ENCODE data around the gene ZNF423. TPM values are rescaled to one million over a fixed set of nuclear protein-coding genes. Genes with fewer than 3 reads are reported as not detected.

The ZNF423 gene
- total RNA-seq, 1 donor from 2014 or later: 0.69 TPM

- no peak overlapping the region for H3K4me3 ChIP-seq (ENCODE audit: low read depth, low read length)
- no peak for TF ChIP-seq CTCF (conservative IDR thresholded peaks at IDR 0.05; ENCODE audit: low read depth, low read length)
- no peak for DNase-seq (ENCODE audit: low read depth)
These were observed 118.4 kb downstream of the ZNF423 start for GRCh38 chr16:49737541-49737940.

GRCh38 chr16:49734331-49734730 lies 121.6 kb downstream of the ZNF423 start:
- H3K4me3 ChIP-seq (ENCODE audit: low read depth, low read length): no peak overlapping the region
- no peak for TF ChIP-seq CTCF (conservative IDR thresholded peaks at IDR 0.05; ENCODE audit: low read depth, low read length)
- DNase-seq (ENCODE audit: low read depth): no peak

DNA sequence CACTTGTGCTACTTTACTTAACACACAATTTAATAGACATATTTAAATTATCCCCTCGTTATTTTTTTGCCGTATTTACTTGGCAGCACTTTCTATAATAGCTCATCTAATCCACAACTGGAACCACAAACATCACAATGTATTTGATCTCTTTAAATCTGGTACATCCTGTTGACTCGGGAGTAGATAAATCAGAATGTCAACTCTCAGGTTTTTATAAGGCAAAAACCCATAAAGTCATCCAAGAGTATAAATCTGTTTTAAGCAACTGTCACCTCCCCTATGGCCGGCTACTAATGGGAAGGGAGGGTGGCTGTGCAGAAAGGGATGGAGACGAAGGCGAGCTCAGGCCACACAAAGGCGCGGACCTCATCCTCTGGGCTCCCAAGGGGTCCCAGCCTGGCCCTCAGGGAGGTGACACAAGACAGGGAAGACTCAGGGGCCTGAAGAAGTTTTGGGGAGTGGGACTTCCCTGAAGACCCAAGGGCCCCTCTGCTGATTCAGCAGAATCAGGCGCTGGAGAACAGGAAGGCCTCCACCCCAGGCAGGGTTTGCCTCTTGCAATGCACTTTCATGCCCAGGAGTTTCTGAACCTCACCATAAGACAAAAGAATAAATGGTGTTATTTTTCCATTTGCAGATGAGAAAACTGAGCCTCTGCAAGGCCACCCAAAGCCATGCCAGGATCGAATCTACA lies 122.5 kb downstream of the ZNF423 start:
- TF ChIP-seq CTCF (conservative IDR thresholded peaks at IDR 0.05; ENCODE audit: low read depth, low read length): no peak
- no peak overlapping the region for H3K4me3 ChIP-seq (ENCODE audit: low read depth, low read length)
- DNase-seq (ENCODE audit: low read depth): no peak

- TF ChIP-seq CTCF (conservative IDR thresholded peaks at IDR 0.05; ENCODE audit: low read depth, low read length): no peak
- no peak overlapping the region for H3K4me3 ChIP-seq (ENCODE audit: low read depth, low read length)
- no peak for DNase-seq (ENCODE audit: low read depth)
These were observed 124.0 kb downstream of the ZNF423 start for GRCh38 chr16:49731911-49732310.

DNA sequence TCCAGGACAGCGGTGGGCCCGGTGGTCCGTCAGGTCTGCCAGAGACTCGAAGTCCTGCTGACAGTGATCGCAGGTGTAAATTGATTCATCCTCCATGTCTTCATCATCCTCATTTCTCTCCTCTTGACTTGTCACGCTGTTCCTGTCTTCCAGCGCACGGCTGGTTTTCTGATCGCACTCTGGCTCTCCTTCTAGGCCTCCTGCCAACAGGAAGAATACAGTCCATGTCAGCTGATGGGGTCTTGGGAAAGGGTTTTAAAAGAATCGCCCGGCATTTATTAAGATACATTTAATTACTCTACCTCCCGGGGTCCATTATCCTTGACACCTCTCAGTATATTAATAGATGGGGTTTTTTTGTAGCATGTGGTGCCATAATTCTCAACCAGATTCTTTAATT lies 125.1 kb downstream of the ZNF423 start:
- H3K4me3 ChIP-seq (ENCODE audit: low read depth, low read length): no peak overlapping the region
- TF ChIP-seq CTCF (conservative IDR thresholded peaks at IDR 0.05; ENCODE audit: low read depth, low read length): no peak
- no peak for DNase-seq (ENCODE audit: low read depth)

DNA sequence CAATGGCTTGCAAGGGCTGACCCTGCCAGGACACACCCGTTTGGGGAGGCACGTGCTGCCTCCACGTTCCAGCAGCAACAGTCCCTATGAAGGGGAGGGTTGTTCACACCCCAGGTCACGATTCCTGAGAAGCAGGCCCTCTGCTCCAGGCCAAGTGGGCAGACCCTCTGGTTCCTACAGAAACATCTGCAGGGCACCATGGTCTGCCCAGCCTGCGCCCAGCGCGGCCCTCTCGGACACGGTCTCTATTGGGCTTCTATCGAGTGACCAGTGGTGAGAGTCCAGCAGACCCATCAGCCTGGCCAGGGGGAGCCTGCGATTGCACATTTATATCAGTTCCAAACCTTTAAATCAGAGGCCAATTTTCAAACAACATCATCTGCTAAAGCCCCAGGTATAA lies 128.3 kb downstream of the ZNF423 start:
- TF ChIP-seq CTCF (conservative IDR thresholded peaks at IDR 0.05; ENCODE audit: low read depth, low read length): no peak
- no peak for DNase-seq (ENCODE audit: low read depth)

GRCh38 chr16:49726155-49726554 lies 129.8 kb downstream of the ZNF423 start:
- no peak for TF ChIP-seq CTCF (conservative IDR thresholded peaks at IDR 0.05; ENCODE audit: low read depth, low read length)
- no peak overlapping the region for H3K4me3 ChIP-seq (ENCODE audit: low read depth, low read length)
- DNase-seq (ENCODE audit: low read depth): no peak

More for the DNA sequence above, 128.3 kb downstream of the ZNF423 start:
- no peak overlapping the region for H3K4me3 ChIP-seq (ENCODE audit: low read depth, low read length)
